Tibial artery (tissue), 4 donors: ENCODE measurements around the gene KANK2.

Experiments used
- DNase-seq, 2 donors: peaks; one replicate each; pipeline ENCODE4 v3.0.0-alpha.2; 2019
- H3K27ac ChIP-seq, 2 donors: fragments of 200-600 bp; sonication (generic) in 1 of 2; 1 replicate in 1 of 2; 2 replicates in 1 of 2; pipeline ENCODE4 v1.5.1; 2018 to 2019; ENCODE audit warnings: mild to moderate bottlenecking in 1 of 2
- H3K27me3 ChIP-seq, 2 donors: fragments of 200-600 bp; sonication (generic) in 1 of 2; one replicate each; pipeline versions ENCODE4 v1.5.1 to v1.6.0; 2016 to 2019
- H3K36me3 ChIP-seq, 3 donors: fragments of 200-600 bp; sonication (generic) in 2 of 3; one replicate each; pipeline ENCODE4 v1.5.1; 2016 to 2019; ENCODE audit warnings: mild to moderate bottlenecking in 2 of 3
- H3K4me1 ChIP-seq, 4 donors: fragments of 200-600 bp; sonication (generic) in 2 of 4; 1 replicate in 3 of 4; 2 replicates in 1 of 4; pipeline ENCODE4 v1.5.1; 2016 to 2019
- H3K4me3 ChIP-seq, 2 donors: fragments of 200-600 bp; sonication (generic) in 1 of 2; 1 replicate in 1 of 2; 2 replicates in 1 of 2; pipeline ENCODE4 v1.5.1; 2018 to 2019; ENCODE audit warnings: mild to moderate bottlenecking in 2 of 2
- H3K9me3 ChIP-seq, 3 donors: fragments of 200-600 bp; sonication (generic) in 1 of 3; one replicate each; pipeline ENCODE4 v1.5.1; 2016 to 2019
- intact Hi-C: fragments of 100-400 bp; cut with DNase I; formaldehyde crosslinking; loops from one replicate; pipeline ENCODE4 v1.15.0; 2023; ENCODE audit warnings: low total_unique reads
- TF ChIP-seq, protein P1 (sequence below), 2 experiments: fragments of 200-600 bp in 1 of 2; fragments of 450-650 bp in 1 of 2; IDR thresholded peaks; one replicate each; pipeline ENCODE4 v1.5.1; 2017 to 2019; ENCODE audit warnings: antibody characterized with exemption in 2 of 2, mild to moderate bottlenecking in 1 of 2, moderate library complexity in 1 of 2

KANK2 gene

GRCh38 chr19:11116507-11116906 is 80.8 kb downstream of the KANK2 start:
- no peaks in the 10 kb centered on the region for H3K27me3 ChIP-seq
- intact Hi-C loops = no loop called here
- peaks cover 22 to 100% (median 77%) of the 10 kb centered on the region in 3 donors for H3K36me3 ChIP-seq
- H3K27ac ChIP-seq = no peak overlapping the region
- H3K9me3 ChIP-seq = no peaks in the 10 kb centered on the region
- H3K4me3 ChIP-seq = no peak overlapping the region
- no peaks in the 10 kb centered on the region for H3K4me1 ChIP-seq
- TF ChIP-seq, protein P1, sequence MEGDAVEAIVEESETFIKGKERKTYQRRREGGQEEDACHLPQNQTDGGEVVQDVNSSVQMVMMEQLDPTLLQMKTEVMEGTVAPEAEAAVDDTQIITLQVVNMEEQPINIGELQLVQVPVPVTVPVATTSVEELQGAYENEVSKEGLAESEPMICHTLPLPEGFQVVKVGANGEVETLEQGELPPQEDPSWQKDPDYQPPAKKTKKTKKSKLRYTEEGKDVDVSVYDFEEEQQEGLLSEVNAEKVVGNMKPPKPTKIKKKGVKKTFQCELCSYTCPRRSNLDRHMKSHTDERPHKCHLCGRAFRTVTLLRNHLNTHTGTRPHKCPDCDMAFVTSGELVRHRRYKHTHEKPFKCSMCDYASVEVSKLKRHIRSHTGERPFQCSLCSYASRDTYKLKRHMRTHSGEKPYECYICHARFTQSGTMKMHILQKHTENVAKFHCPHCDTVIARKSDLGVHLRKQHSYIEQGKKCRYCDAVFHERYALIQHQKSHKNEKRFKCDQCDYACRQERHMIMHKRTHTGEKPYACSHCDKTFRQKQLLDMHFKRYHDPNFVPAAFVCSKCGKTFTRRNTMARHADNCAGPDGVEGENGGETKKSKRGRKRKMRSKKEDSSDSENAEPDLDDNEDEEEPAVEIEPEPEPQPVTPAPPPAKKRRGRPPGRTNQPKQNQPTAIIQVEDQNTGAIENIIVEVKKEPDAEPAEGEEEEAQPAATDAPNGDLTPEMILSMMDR (IDR thresholded peaks at IDR 0.05) = no peak
- DNase-seq = no peak

GRCh38 chr19:11115895-11116446 is 81.4 kb downstream of the KANK2 start:
- no peak overlapping the region for H3K27ac ChIP-seq
- H3K27me3 ChIP-seq = no peaks in the 10 kb centered on the region
- TF ChIP-seq, protein P1 (IDR thresholded peaks at IDR 0.05) = no peak
- no peak overlapping the region for H3K4me3 ChIP-seq
- peaks cover 21 to 100% (median 79%) of the 10 kb centered on the region in 3 donors for H3K36me3 ChIP-seq
- H3K9me3 ChIP-seq = no peaks in the 10 kb centered on the region
- DNase-seq = no peak
- H3K4me1 ChIP-seq = no peaks in the 10 kb centered on the region
- intact Hi-C loops = no loop called here

DNA sequence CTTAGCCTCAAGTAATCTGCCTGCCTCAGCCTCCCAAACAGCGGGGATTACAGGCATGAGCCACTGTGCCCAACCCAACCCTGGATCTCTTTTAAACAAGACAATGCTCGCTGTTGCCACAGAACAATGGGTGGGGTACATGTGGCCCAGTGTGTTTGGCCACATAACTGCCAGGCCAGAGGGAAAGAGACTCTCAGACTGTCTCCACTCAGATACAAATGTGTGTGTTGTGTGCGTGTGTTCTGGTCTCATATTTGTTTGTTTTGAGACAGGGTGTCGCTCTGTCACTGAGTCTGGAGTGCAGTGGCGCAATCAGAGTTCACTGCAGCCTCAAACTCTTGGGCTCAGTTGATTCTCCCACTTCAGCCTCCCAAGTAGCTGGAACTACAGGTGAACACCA is 82.3 kb downstream of the KANK2 start:
- TF ChIP-seq, protein P1 (IDR thresholded peaks at IDR 0.05) = no peak
- H3K4me1 ChIP-seq = no peaks in the 10 kb centered on the region
- no peak for DNase-seq
- intact Hi-C loops = no loop called here
- no peak overlapping the region for H3K27ac ChIP-seq
- no peaks in the 10 kb centered on the region for H3K9me3 ChIP-seq
- no peak overlapping the region for H3K4me3 ChIP-seq
- H3K27me3 ChIP-seq = no peaks in the 10 kb centered on the region
- H3K36me3 ChIP-seq = peaks cover 12 to 100% (median 82%) of the 10 kb centered on the region in 3 donors
